GM19395 (cell line): ENCODE data around the gene PLXDC1.
"Not testable (repeated sequence)": the region's sequence is repeated elsewhere in the genome, so short reads cannot be mapped to it uniquely, and the experiment has no call there.

ENCODE experiments used
- ATAC-seq: cut with Tn5 transposase; IDR thresholded peaks from one replicate; pipeline ENCODE4 v1.9.1; 2021; ENCODE audit warnings: mild to moderate bottlenecking, moderate library complexity; ENCODE audit not compliant: unreplicated experiment

PLXDC1 gene

DNA sequence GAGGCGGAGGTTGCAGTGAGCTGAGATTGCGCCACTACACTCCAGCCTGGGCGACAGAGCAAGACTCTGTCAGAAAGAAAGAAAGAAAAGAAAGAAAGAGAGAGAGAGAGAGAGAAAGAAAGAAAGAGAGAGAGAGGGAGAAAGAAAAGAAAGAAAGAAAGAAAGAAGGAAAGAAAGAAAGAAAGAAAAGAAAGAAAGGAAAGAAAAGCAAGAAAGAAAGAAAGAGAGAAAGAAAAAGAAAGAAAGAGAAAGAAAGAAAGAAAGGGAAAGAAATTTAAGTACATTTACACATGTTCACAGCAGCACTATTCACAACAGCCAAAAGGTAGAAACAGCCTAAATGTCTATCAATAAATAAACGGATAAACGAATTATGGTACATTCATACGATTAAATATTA, 21.9 kb downstream of the PLXDC1 start:
- ATAC-seq, result not testable (repeated sequence)

GRCh38 chr17:39126436-39126835, 25.0 kb downstream of the PLXDC1 start:
- ATAC-seq, result no peak

DNA sequence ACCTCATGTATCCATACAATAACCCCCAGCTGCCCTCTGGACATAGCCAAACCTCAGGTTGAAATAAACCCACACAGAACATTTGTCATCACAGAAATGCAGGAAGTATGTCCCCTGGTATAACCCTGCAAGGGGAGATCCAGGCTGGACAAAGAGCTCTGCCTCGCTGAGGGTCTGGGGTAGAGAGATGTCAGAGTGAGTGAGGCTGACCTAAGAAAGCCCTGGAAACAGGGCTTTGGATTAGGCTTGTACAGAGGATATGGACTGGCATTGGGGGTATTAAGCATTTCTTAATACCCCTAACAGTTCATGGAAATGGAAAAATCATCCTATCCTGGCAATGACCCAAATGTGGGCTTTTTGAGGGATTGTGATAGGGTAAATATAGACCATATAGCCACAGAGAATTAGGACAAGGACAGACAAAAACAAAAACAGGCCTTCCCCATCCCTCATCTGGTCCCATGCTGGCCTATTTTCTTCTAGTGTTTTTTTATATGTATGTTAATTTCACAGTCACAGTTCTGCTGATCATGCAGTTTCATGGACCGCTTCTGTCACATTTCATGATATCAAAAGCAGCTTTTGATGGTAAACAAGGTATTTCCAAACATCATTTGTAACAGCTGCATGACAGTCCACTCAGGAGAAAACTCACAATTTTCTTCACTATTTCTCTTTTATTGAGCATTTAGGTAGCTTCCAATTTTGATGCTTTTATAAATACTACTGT, 26.1 kb downstream of the PLXDC1 start:
- ATAC-seq, result no peak

DNA sequence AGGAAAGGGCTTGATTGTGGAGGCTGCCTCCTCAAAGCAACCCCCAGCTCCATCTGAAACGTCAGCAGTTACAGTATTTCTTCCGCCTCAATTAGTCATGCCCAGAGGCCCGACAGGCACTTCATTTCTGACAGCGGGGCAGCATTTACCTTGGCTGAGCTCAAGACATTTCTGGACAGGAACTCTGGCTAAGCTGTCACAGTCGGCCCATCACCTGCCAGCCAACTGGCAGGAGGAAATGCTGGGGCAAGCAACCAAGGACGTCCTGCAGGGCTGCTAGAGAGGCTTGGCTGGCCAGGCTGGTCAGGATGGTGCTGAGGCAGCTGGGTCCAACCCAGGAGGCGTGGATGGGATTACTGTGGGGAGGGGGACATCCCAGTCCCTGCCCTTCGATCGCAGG, 27.8 kb downstream of the PLXDC1 start:
- no peak for ATAC-seq

DNA sequence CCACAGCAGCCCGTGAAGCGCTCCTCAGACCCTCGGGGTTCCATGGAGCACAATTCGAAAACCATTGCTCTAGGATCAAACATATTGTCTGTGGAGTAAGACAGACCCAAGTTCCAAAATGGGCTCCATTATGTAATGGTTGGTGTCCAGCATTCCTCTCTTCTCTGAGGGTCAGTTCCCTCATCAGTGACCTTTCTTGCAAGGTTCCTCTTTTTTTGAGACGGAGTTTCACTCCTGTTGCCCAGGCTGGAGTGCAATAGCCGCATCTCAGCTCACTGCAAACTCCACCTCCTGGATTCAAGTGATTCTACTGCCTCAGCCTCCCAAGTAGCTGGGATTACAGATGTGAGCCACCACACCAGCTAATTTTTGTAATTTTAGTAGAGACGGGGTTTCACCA, 28.4 kb downstream of the PLXDC1 start:
- ATAC-seq, result no peak

GRCh38 chr17:39121919-39122318, 29.5 kb downstream of the PLXDC1 start:
- not testable (repeated sequence) for ATAC-seq

DNA sequence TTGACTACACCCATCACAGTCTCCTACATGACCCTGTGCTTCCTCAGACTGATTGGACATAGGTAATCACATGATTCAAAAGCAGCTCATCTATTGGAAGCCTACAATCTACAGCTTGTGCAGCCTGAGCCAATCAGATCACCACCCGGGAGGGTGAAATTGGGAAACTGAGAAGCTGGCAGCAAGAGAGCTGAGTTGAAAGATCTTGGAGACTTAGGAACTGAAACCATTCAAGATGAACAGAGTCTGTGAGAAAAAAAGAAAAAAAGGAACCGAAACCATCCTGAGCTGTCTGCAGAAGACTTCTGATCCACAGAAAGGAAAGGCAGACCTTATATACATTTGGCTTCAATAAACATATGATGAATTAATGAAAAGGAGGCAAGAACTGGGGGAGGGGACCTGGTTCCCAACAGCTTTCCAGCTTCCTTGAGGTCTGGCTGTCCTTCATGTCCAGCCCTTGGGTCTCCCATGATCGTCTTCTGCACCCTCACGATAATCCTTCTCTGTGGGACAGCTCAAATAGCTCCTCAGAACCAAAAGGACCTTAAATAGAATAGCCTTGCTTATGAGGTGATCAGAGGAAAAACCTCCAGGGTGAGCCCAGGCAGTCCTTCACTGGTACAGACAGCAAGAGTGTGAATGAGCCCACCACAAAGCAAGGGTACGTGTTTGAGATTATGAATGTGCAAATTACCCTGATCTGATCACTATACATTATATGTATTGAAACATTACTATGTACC, 32.6 kb downstream of the PLXDC1 start:
- ATAC-seq, result peak; percentile 63

- no peak for ATAC-seq
Measured at GRCh38 chr17:39116224-39116623, 35.2 kb downstream of the PLXDC1 start.

GRCh38 chr17:39115135-39115534, 36.3 kb downstream of the PLXDC1 start:
- no peak for ATAC-seq

DNA sequence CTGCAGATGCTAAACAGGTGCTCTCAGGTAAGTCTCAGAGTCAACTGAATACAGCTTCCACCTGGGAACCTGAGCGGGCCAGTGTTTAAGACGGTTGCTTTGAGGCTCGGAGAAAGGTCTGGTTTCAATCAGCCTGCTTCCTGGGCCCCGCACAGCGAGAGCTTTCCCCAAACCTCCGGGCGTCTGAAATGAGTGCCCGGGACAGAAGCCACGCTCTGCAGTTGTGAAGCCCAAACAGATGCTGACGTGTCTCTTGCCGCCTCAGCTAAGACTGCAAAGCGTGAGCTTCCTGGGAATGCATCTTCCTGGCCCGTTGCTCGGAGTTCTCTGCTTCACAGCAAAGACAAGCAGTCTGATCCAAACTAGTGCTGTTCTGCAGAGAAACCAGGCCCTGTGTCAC, 36.7 kb downstream of the PLXDC1 start:
- no peak for ATAC-seq

DNA sequence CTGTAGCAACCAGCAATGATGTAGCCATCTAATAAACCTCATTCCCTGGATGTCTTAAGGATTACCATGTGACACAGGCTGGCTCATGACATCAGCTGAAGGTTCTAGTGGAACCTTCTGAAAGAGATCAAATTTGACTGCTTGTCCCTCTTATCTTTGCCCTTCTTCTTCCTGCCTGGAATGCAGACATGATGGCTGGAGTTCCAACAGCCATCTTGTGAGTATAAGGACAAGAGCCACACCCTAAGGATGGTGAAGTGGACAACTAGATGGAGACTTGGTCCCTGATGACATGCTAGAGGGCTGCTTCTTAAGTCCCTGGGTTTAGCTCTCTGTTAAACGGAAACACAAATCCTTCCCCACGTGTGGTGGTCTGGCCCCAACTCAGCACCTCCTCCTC, 37.6 kb downstream of the PLXDC1 start:
- no peak for ATAC-seq

GRCh38 chr17:39110435-39111136, 40.9 kb downstream of the PLXDC1 start:
- ATAC-seq, result no peak

GRCh38 chr17:39108461-39109375, 42.7 kb downstream of the PLXDC1 start:
- no peak for ATAC-seq

DNA sequence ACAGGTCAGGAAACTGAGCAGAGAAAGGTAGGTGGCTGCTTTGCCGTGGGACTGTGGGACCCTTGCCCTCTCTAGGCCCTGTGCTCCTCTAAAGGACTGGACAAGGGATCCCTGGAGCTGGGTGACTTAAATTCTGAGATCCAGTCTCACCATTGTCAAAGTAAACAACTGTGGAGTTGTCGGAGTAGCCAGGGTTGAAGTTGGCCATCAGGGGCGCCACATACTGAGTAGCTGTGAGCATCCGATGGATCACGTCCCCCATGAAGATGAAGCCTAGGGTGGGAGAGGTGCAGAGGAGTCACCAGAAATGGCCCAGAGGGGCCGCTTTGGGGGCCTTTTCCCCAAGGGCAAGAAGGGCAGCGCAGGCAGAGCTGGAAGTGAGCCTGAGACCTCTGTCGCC, 43.5 kb downstream of the PLXDC1 start:
- no peak for ATAC-seq

GRCh38 chr17:39107155-39107554, 44.3 kb downstream of the PLXDC1 start:
- ATAC-seq, result no peak

DNA sequence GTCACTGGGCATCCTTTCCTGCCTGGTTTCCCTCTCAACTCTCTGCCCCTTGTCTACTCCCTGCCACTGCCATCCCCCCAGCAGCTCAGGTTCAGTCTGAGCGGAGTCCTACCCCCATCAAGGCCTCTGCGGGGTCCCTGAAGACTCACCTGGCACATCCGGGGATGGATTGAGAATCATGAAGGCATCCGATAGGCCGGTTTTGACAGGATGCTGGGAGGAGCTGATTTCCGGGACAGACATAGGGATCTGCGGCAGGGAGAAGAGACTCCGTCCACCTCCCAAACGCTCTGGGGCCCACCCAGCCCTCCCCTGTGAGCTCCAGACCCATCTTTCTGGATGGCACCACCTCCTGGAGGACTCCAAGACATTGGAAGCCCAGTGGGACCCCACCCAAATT, 45.7 kb downstream of the PLXDC1 start:
- ATAC-seq, result no peak

DNA sequence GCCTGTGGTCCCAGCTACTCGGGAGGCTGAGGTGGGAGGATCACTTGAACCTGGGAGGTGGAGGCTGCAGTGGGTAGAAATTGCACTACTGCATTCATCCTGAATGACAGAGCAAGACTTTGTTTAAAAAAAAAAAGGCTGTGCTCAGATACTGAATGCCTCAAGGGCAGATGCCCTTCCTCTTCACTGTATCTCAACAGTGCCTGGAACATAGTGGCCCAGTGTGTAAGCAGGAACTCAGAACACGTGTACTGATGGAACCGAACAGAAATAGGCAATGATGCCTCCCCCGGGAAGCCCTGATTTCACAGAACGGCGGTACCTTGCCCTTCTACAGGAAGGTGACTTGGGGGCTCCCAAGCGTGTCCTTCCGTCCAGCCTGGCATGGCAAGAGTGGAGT, 46.8 kb downstream of the PLXDC1 start:
- ATAC-seq, result no peak

GRCh38 chr17:39104046-39104445, 47.4 kb downstream of the PLXDC1 start:
- ATAC-seq, result no peak

- ATAC-seq, result no peak
Measured at GRCh38 chr17:39101091-39101490, 50.3 kb downstream of the PLXDC1 start.

DNA sequence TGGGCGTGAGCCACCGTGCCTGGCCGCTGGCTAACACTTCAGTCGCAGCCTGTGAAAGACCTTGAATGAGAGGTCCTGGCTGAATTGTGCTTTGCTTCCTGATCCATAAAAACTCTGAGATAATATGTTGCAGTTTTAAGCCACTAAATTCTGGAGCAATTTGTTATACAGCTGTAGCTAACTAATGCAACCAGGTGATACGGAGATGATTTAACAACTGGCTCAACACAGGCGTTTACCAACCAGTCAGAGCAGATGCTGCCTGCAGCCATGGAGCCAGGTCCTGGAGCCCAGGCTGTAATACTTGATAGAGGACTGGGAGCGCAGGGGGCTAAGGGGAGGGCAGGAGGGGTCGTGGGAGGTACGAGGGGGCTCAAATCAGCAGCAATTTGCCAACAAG, 50.9 kb downstream of the PLXDC1 start:
- no peak for ATAC-seq
